Ovary (tissue), 9 donors: ENCODE results near the gene C9. TPM values are rescaled to one million over a fixed set of nuclear protein-coding genes. Genes with fewer than 3 reads are reported as not detected.

Experiments
- DNase-seq, 5 donors: peaks; one replicate each; pipeline ENCODE4 v3.0.0-alpha.2; 2019 to 2020
- H3K27ac ChIP-seq, 2 donors: fragments of 200-600 bp; one replicate each; pipeline versions ENCODE4 v1.5.1 to v1.8.0; 2019 to 2022
- H3K27me3 ChIP-seq: fragments of 200-600 bp; one replicate; pipeline ENCODE4 v1.8.0; 2022
- H3K36me3 ChIP-seq: fragments of 200-600 bp; sonication (generic); one replicate; pipeline ENCODE4 v1.5.1; 2019
- H3K4me1 ChIP-seq: one replicate; pipeline ENCODE4 v1.8.1; 2013; ENCODE audit warnings: mild to moderate bottlenecking, moderate library complexity; ENCODE audit not compliant: insufficient read depth
- H3K4me3 ChIP-seq: fragments of 200-600 bp; sonication (generic); one replicate; pipeline ENCODE4 v1.5.1; 2017
- H3K9me3 ChIP-seq, 2 donors: fragments of 200-600 bp in 1 of 2; sonication (generic) in 1 of 2; one replicate each; pipeline versions ENCODE4 v1.5.1 to v1.8.1; 2013 to 2019; ENCODE audit warnings: mild to moderate bottlenecking in 1 of 2, moderate library complexity in 1 of 2
- EP300 ChIP-seq: sonication (generic); formaldehyde crosslinking; IDR thresholded peaks from one replicate; pipeline ENCODE4 v1.6.1; 2017; ENCODE audit warnings: antibody characterized with exemption
- POLR2A ChIP-seq: fragments of 450-650 bp; IDR thresholded peaks from one replicate; pipeline ENCODE4 v1.6.1; 2017; ENCODE audit warnings: antibody characterized with exemption, mild to moderate bottlenecking, moderate library complexity
- WGBS, 3 donors: extraction: QIAGEN DNeasy Blood & Tissue Kit in 1 of 3; methylation state at CpG; one replicate each; pipeline versions ENCODE4 v1.1.5 to v1.1.7; 2013 to 2017; 5-methylcytosine and 5-hydroxymethylcytosine counted together
- intact Hi-C, 4 donors: fragments of 100-400 bp; cut with DNase I; formaldehyde crosslinking; loops; one replicate each; pipeline versions ENCODE4 v1.11.0 to v1.15.1; 2022 to 2023
- polyA plus RNA-seq, 2 donors: library from polyadenylated mRNA; stranded (reverse); fragments of 200-250 nt in 1 of 2; fragments of 350-450 nt in 1 of 2; fragmentation: Illumina TruSeq in 1 of 2; extraction: RNeasy Lipid Tissue Mini Kit (QIAGEN cat#74804) in 1 of 2; gene quantifications; one replicate each; pipeline ENCODE4 v1.2.3, GENCODE V29; 2013 to 2014
- total RNA-seq, 7 donors: library from RNA; depleted of rRNA in 2 of 7; stranded (reverse); fragments of >200 nt in 2 of 7; fragmentation: NEBNext Ultra II Directional in 3 of 7; extraction: Animal tissue kit (Norgen Biotek cat#: 25700) in 3 of 7; gene quantifications; one replicate each; pipeline versions ENCODE4 v1.1.0 to v1.2.4, GENCODE V29; 2016 to 2023
- TF ChIP-seq, protein P1 (sequence below), 3 donors: fragments of 450-650 bp in 2 of 3; fragments of 200-600 bp in 1 of 3; IDR thresholded peaks; one replicate each; pipeline versions ENCODE4 v1.5.1 to v1.8.0; 2016 to 2022; ENCODE audit warnings: antibody characterized with exemption in 3 of 3, mild to moderate bottlenecking in 1 of 3
- donor health status: DM: no; HTN: no; CAD: no; lungs with moderate emphysema.
- donor health status: DM: no; HTN: no; CAD: no.
- donor health status: Bipolar disorder and iron deficiency.
- donor health status: DM: yes; HTN: yes; CAD: no.
- donor health status: DM: no; HTN: no; CAD: no.
- donor health status: DM: yes; HTN: yes; CAD: no.

The C9 gene
- total and polyA plus RNA-seq, 9 donors: 0.20 to 0.84 TPM; not detected in 7

DNA sequence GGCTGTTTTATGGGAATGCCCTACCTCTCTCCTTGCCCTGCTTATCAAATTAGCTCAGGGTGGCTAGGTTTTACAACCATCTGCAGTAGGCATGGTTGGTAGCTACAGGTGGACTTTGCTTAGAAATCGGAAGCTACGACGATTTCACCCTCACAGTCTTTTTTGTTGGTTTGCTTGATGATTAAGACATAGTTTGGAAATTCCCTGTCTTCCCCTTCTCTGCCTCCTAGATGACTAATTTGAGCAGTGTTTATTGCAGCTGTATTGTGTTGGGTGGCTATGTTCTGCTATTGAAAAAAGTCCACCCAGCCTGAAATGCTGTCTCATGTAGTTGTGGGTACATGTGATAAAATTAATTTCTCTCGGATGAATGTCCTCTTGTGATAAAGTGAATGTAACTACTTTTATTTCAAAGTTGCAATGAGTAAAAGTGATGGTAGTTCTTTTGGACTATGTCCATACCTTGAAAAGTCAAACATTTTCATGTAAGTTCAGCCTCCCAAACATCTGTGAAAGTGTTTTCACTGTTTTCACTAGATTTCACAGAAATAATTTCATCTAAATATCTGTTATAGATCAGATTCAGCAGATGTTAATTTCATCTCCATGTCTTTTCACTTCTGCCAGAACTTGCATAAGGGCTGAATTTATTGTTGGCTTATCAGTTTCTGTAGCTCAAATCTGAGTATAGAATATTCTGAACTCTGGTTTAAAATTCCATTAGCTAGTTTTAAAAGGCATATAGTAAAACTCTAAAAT lies 107.6 kb downstream of the C9 start:
- Histone ChIP-seq H3K36me3 (no peaks in the 10 kb centered on the region), H3K27ac (no peak overlapping the region), H3K9me3 (no peaks in the 10 kb centered on the region), H3K27me3 (no peaks in the 10 kb centered on the region), H3K4me1 (no peaks in the 10 kb centered on the region), H3K4me3 (no peak overlapping the region)
- intact Hi-C loops: no loop called here
- DNase-seq: no peak
- 60 to 68% (median 66%) methylated on average over 4 of the region's 4 CpGs for WGBS, 3 donors
- TF ChIP-seq EP300 (no peak), POLR2A (no peak)
- TF ChIP-seq, protein P1, sequence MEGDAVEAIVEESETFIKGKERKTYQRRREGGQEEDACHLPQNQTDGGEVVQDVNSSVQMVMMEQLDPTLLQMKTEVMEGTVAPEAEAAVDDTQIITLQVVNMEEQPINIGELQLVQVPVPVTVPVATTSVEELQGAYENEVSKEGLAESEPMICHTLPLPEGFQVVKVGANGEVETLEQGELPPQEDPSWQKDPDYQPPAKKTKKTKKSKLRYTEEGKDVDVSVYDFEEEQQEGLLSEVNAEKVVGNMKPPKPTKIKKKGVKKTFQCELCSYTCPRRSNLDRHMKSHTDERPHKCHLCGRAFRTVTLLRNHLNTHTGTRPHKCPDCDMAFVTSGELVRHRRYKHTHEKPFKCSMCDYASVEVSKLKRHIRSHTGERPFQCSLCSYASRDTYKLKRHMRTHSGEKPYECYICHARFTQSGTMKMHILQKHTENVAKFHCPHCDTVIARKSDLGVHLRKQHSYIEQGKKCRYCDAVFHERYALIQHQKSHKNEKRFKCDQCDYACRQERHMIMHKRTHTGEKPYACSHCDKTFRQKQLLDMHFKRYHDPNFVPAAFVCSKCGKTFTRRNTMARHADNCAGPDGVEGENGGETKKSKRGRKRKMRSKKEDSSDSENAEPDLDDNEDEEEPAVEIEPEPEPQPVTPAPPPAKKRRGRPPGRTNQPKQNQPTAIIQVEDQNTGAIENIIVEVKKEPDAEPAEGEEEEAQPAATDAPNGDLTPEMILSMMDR (IDR thresholded peaks at IDR 0.05): no peak

DNA sequence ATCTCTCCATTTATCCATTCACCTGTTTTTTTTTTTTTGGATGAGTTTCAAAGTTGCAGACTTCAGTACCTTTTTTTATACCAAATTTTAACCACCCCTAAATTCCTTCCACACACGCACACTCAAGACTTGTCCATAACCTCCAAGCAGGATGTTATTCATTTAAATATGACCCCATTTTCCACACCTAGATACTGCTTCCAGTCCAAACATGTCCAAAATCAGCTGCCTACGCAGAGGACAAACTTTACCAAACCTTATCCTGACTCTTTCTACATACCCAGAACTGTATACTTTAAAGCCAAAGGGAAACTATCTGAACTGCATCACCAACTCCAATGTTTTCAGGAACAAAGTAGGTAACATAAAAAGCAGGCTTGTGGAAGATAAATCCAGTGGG lies 108.9 kb downstream of the C9 start:
- H3K4me3 ChIP-seq: no peak overlapping the region
- no peaks in the 10 kb centered on the region for H3K36me3 ChIP-seq
- no peak for DNase-seq
- no peak for TF ChIP-seq EP300
- TF ChIP-seq, protein P1 (IDR thresholded peaks at IDR 0.05): no peak
- no peak for TF ChIP-seq POLR2A
- H3K9me3 ChIP-seq: no peaks in the 10 kb centered on the region
- intact Hi-C loops: no loop called here
- H3K27ac ChIP-seq: no peak overlapping the region
- no peaks in the 10 kb centered on the region for H3K27me3 ChIP-seq
- H3K4me1 ChIP-seq: no peaks in the 10 kb centered on the region
- 87 to 93% (median 91%) methylated on average over 2 of the region's 2 CpGs for WGBS, 3 donors

DNA sequence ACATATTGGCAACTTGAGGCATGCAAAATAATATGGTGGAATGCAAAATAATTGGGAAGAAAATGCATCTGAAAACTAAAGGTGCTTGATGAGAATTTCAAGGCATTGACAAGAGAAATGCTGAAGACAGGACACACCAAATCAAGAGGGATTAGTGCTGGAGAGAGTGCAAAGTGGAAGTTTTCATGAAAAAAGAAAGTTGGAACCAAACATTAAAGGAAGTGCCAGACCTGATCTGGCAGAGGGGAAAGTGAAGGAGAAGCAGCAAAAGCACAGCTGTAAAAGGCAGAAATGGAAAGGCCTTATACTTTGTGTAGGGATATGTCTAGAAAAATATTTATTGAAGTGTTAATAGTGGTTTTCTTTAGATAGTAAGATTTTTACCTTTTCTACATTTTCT lies 109.6 kb downstream of the C9 start:
- DNase-seq: no peak
- Histone ChIP-seq H3K4me3 (no peak overlapping the region), H3K36me3 (no peaks in the 10 kb centered on the region), H3K27ac (no peak overlapping the region), H3K27me3 (no peaks in the 10 kb centered on the region), H3K9me3 (no peaks in the 10 kb centered on the region), H3K4me1 (no peaks in the 10 kb centered on the region)
- TF ChIP-seq POLR2A (no peak), EP300 (no peak)
- TF ChIP-seq, protein P1 (IDR thresholded peaks at IDR 0.05): no peak
- intact Hi-C loops: no loop called here

DNA sequence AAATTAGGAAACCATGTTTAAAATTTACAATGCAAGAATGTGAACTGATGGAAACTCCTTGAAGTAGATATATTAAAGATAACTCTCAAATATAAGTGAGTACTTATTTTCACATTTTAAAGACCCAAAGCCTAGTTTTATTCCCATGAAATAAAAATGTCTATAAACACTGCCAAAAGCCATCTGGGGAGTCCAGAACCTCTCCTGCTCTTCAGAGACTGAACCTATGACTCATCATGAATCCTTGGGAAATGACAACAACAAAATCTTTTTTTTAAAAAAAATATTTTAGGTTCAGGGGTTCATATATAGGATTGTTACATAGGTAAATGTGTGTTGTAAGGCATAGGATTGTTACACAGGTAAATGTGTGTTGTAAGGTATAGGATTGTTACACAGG lies 111.1 kb downstream of the C9 start:
- intact Hi-C loops: no loop called here
- Histone ChIP-seq H3K9me3 (no peaks in the 10 kb centered on the region), H3K4me3 (no peak overlapping the region), H3K27ac (no peak overlapping the region), H3K27me3 (no peaks in the 10 kb centered on the region), H3K4me1 (no peaks in the 10 kb centered on the region), H3K36me3 (no peaks in the 10 kb centered on the region)
- TF ChIP-seq, protein P1 (IDR thresholded peaks at IDR 0.05): no peak
- TF ChIP-seq POLR2A: no peak
- TF ChIP-seq EP300: no peak
- DNase-seq: no peak
